ENCODE data around the gene CACNA1S. TPM values are rescaled to one million over a fixed set of nuclear protein-coding genes. Genes with fewer than 3 reads are reported as not detected.

CACNA1S gene
- total and polyA plus RNA-seq, 2 of the 4 experiments (the other 2 are of a cell fraction) = not detected

DNA sequence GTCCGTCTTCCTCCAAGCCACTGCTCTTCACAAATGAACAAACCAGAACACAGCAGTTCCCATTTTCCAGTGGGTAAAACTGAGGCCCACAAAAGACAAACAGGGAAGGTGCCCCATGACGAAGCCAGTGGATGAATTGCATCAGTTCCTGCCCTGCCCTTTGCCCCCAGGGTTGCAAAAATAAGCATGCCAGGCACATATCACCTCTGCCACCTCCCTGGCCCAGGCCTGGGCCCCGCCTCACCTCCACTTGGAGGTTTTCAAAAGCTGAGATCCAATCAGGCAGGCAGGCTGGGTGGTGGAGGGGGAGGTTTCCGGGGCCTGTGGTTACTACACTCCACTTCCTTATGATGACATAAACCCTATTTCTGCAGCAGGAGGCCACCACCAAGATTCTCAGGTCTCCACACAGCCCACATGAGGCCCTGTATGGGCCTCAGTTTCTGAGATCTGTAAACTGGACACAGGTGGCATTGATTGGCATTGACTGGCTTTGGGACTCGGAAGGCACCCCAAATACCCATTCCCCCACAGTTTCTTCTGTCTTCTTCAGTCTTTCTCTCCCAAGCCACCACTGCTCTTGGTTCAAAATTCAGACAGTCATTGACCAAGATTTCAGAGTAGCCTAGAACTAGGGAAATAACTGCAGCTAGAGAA is 92.8 kb downstream of the CACNA1S start:
- dilution Hi-C loops (cut with HindIII; ENCODE audit: low sequenced_read_pairs, unreplicated experiment) = no loop called here
- intact Hi-C loops (cut with micrococcal nuclease) = no loop called here
- Histone ChIP-seq H3K14ac (replicated peaks; ENCODE audit: low read depth, low read length) (no peak overlapping the region), H3K9ac (ENCODE audit: low read depth, low read length) (no peak overlapping the region), H2BK20ac (ENCODE audit: low read depth, low read length) (no peak overlapping the region), H2BK15ac (ENCODE audit: low read depth, low read length) (no peak overlapping the region), H2BK120ac (ENCODE audit: low read depth, low read length) (no peak overlapping the region), H2BK5ac (ENCODE audit: low read depth, low read length, poor library complexity, severe bottlenecking) (no peak overlapping the region), H4K20me1 (ENCODE audit: insufficient read depth, low read length) (peaks cover 4% of the 10 kb centered on the region; the same call in 1 of the 2 replicates), H4K5ac (ENCODE audit: low read depth, low read length) (no peak overlapping the region), H3K4me2 (ENCODE audit: low read depth, low read length) (no peak overlapping the region), H3K27ac (ENCODE audit: insufficient read depth, low read length) (no peak overlapping the region), H3K79me1 (ENCODE audit: low read depth in 1 of 2, low read length in 2 of 2) (no peaks in the 10 kb centered on the region), H3K9me3 (ENCODE audit: control insufficient read depth, insufficient read depth, low read length) (no peaks in the 10 kb centered on the region), H2AK9ac (replicated peaks; ENCODE audit: low read depth, low read length, poor library complexity) (no peak overlapping the region), H3K4ac (ENCODE audit: low read depth, low read length) (no peak overlapping the region), H3K4me3 (ENCODE audit: insufficient read depth, low read depth, low read length) (no peak overlapping the region), H3K9me1 (ENCODE audit: insufficient read depth, low read length) (peaks cover 3% of the 10 kb centered on the region; the same call in 1 of the 2 replicates), H2AK5ac (ENCODE audit: low read depth, low read length) (no peak overlapping the region), H3K18ac (ENCODE audit: low read depth, low read length) (no peak overlapping the region), H3K4me1 (ENCODE audit: control insufficient read depth, insufficient read depth, low read length) (no peaks in the 10 kb centered on the region), H3K23ac (ENCODE audit: low read depth, low read length) (no peak overlapping the region), H4K8ac (ENCODE audit: low read depth in 2 of 2, low read length in 2 of 2) (no peak overlapping the region; a peak in 1 of 4 replicates), H3K27me3 (ENCODE audit: control insufficient read depth, insufficient read depth, low read length) (peaks cover 36% of the 10 kb centered on the region), H3K56ac (ENCODE audit: extremely low read depth, insufficient read depth, low read length) (no peak overlapping the region), H2AFZ (replicated peaks; ENCODE audit: low read length, poor library complexity) (no peak overlapping the region), H4K91ac (ENCODE audit: insufficient read depth, low read depth, low read length) (no peak overlapping the region), H3K36me3 (ENCODE audit: control insufficient read depth, insufficient read depth, low read length) (no peaks in the 10 kb centered on the region)
- ChIA-PET CTCF (no interaction called here), POLR2A (ENCODE audit: unreplicated experiment) (no interaction called here)
- WGBS, 2 experiments (ENCODE audit: extremely low coverage in 2 of 2, insufficient read length in 1 of 2) = 100% methylated on average over 1 of the region's 5 CpGs; no CpG with 5 or more reads in 1 of the 2 experiments
- in situ Hi-C loops (cut with MboI; ENCODE audit: low sequenced_read_pairs) = no loop called here
- BruUV-seq (replicated peaks) = no TSS peak
- DNase-seq (no peak), ATAC-seq (ENCODE audit: low read depth) (no peak)
- TF ChIP-seq CEBPB (IDR thresholded peaks at IDR 0.05; ENCODE audit: low read depth, low read length) (peak; percentile 11; the same call in 1 of the 2 replicates), RAD21 (IDR thresholded peaks at IDR 0.05; ENCODE audit: low read length) (no peak)

All from IMR-90 (cell line).